Amygdala (tissue), 56 donors: ENCODE results near the gene GBX1.

Experiments used
- DNase-seq, 56 donors: peaks; one replicate each; lab custom pipeline; 2025; lab: John Stamatoyannopoulos, UW

The GBX1 gene

GRCh38 chr7:151167197-151167961 lies at the start of gene GBX1:
Gene GBX1 (minus strand): TSS chr7:151167694. CDS start chr7:151167548, 146 bp downstream.
- DNase-seq, result peak in 1 of 56 donors; percentile 10

- no peak for DNase-seq
These were observed 47.9 kb upstream of the GBX1 start for GRCh38 chr7:151215396-151215795.

GRCh38 chr7:151213826-151214225 lies 46.3 kb upstream of the GBX1 start:
- no peak for DNase-seq

- no peak for DNase-seq
These were observed 45.1 kb upstream of the GBX1 start for GRCh38 chr7:151212626-151213025.

- DNase-seq, result no peak
These were observed 43.8 kb upstream of the GBX1 start for GRCh38 chr7:151211155-151211772.

- DNase-seq, result no peak
These were observed 42.8 kb upstream of the GBX1 start, which contains the start of gene H2BK1 for GRCh38 chr7:151210087-151210854. Gene H2BK1 (minus strand): TSS chr7:151210488. CDS start chr7:151210318, 170 bp downstream.

GRCh38 chr7:151209588-151209987 lies 42.1 kb upstream of the GBX1 start:
- no peak for DNase-seq

GRCh38 chr7:151208253-151208862 lies 40.9 kb upstream of the GBX1 start:
- DNase-seq, result no peak

- no peak for DNase-seq
These were observed 40.3 kb upstream of the GBX1 start for GRCh38 chr7:151207804-151208203.

- no peak for DNase-seq
These were observed 39.8 kb upstream of the GBX1 start for GRCh38 chr7:151207315-151207714.

- DNase-seq, result no peak
These were observed 39.4 kb upstream of the GBX1 start for GRCh38 chr7:151206914-151207313.

- no peak for DNase-seq
These were observed 38.2 kb upstream of the GBX1 start for GRCh38 chr7:151205730-151206129.

GRCh38 chr7:151204383-151205032 lies 37.0 kb upstream of the GBX1 start:
- DNase-seq, result no peak

GRCh38 chr7:151202836-151203235 lies 35.3 kb upstream of the GBX1 start:
- DNase-seq, result no peak

- no peak for DNase-seq
These were observed 34.3 kb upstream of the GBX1 start for GRCh38 chr7:151201751-151202150.

- no peak for DNase-seq
These were observed 33.9 kb upstream of the GBX1 start for GRCh38 chr7:151201344-151201743.

GRCh38 chr7:151198945-151199848 lies 31.7 kb upstream of the GBX1 start:
- peak in 32 of 56 donors; percentile 4 to 73 (median 28) for DNase-seq

GRCh38 chr7:151197932-151198331 lies 30.4 kb upstream of the GBX1 start:
- no peak for DNase-seq
